Measurements from ENCODE around the gene SCFD2.

GRCh38 chr4:53040851-53041250 is 325.0 kb downstream of the SCFD2 start:
- TF ChIP-seq GATA2 (IDR thresholded peaks at IDR 0.05; ENCODE audit: low read depth, low read length) (no peak), GATA3 (IDR thresholded peaks at IDR 0.05; ENCODE audit: low read depth, low read length) (no peak)

Data from SH-SY5Y (cell line).